ENCODE results near the gene ADGRG2. TPM values are rescaled to one million over a fixed set of nuclear protein-coding genes. Genes with fewer than 3 reads are reported as not detected.

Gene ADGRG2
- total RNA-seq, 2 experiments from 2014 or later = not detected

DNA sequence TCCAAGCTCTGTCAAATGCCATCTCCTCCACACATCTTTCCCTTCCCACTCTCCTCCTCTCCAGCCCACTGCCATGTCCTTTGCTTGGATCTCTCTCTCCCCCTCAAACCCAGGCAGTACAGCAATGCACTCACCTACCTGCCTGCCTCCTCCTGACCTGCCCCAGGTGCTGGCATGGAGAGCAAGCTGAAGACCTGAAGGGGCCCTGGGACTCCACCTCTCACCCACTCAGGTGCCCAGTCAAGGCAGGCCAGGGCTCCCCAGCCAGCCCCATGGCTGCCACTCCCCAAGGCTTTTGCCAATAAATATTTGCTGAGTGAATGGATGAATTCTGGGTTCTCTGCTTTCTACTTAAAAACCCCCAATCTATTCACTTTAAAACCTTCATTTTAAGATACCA lies 125.7 kb downstream of the ADGRG2 start:
- H3K4me1 ChIP-seq (ENCODE audit: insufficient read depth, low read length, poor library complexity, severe bottlenecking) = no peaks in the 10 kb centered on the region
- TF ChIP-seq, protein P1, sequence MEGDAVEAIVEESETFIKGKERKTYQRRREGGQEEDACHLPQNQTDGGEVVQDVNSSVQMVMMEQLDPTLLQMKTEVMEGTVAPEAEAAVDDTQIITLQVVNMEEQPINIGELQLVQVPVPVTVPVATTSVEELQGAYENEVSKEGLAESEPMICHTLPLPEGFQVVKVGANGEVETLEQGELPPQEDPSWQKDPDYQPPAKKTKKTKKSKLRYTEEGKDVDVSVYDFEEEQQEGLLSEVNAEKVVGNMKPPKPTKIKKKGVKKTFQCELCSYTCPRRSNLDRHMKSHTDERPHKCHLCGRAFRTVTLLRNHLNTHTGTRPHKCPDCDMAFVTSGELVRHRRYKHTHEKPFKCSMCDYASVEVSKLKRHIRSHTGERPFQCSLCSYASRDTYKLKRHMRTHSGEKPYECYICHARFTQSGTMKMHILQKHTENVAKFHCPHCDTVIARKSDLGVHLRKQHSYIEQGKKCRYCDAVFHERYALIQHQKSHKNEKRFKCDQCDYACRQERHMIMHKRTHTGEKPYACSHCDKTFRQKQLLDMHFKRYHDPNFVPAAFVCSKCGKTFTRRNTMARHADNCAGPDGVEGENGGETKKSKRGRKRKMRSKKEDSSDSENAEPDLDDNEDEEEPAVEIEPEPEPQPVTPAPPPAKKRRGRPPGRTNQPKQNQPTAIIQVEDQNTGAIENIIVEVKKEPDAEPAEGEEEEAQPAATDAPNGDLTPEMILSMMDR (conservative IDR thresholded peaks at IDR 0.05; ENCODE audit: low read length) = no peak
- no peak for TF ChIP-seq EZH2phosphoT487 (IDR thresholded peaks at IDR 0.05; ENCODE audit: borderline replicate concordance, low read depth, low read length)
- intact Hi-C loops (cut with micrococcal nuclease; ENCODE audit: unreplicated experiment) = no loop called here
- no peak overlapping the region for H3K27ac ChIP-seq (ENCODE audit: low read depth, low read length, poor library complexity, severe bottlenecking)
- ChIA-PET POLR2A (no interaction called here), CTCF (ENCODE audit: unreplicated experiment) (no interaction called here)
- no peak overlapping the region for H3K4me3 ChIP-seq (ENCODE audit: low read depth, low read length, poor library complexity, severe bottlenecking)
- no peak for DNase-seq (ENCODE audit: low spot score)
- no peaks in the 10 kb centered on the region for H4K20me1 ChIP-seq (ENCODE audit: insufficient read depth, low read length)
- no peaks in the 10 kb centered on the region for H3K9me3 ChIP-seq (ENCODE audit: low read length)
- no peaks in the 10 kb centered on the region for H3K79me2 ChIP-seq (ENCODE audit: insufficient read depth, low read depth, low read length)
- no TSS peak for BruUV-seq (replicated peaks)
- no peak overlapping the region for H3K4me2 ChIP-seq (ENCODE audit: low read length)
- no peaks in the 10 kb centered on the region for H3K9me2 ChIP-seq (ENCODE audit: insufficient read depth, low read length)
- no peak overlapping the region for H2AFZ ChIP-seq (ENCODE audit: low read length)
- no peaks in the 10 kb centered on the region for H3K36me3 ChIP-seq (ENCODE audit: insufficient read depth, low read length)

DNA sequence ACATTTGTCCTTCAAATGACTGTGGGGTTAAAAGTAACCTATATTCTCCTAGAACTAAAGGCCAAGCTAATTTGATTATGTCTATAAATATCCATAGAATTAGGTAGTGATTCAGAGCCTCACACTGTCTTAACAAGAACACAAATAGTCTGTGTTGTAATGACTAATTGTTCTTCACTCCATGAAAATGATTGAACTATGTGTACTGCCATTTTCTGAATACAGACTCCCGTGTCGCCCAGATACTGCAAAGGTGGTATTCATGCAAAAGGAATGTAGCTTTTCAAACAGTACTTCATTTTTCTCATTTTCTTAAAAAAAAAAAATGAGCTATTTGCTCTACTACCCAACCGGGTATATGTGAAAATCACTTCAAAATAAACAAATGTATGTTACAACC lies 127.0 kb downstream of the ADGRG2 start:
- ChIA-PET CTCF (ENCODE audit: unreplicated experiment) (no interaction called here), POLR2A (interaction anchor here (0.6 to 1.2 kb wide), 3 partner anchors 10 to 1082 kb away, joined by 3 to 7 read pairs (median 3); no protein-coding TSS in a partner anchor)
- no peak overlapping the region for H2AFZ ChIP-seq (ENCODE audit: low read length)

DNA sequence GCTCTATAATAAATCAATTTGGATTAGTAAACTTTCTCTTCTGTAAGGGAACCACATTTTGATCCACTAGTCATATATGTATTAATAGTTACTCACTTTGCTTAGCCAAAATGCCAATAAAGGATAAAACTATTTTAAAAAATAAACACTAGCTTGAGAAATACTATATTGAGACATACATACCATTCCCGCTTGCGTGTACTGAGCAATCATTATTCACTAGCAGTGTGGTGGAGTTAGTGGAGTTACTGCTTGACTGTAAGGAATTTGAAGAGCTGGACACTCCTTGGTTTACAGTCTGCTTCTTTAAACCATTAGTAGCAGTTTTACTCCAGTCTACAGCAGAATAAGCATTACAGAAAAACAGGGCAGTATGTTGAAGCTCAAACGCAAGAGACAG lies 127.6 kb downstream of the ADGRG2 start:
- Histone ChIP-seq H3K9me2 (ENCODE audit: insufficient read depth, low read length) (no peaks in the 10 kb centered on the region), H3K4me3 (ENCODE audit: low read depth, low read length, poor library complexity, severe bottlenecking) (no peak overlapping the region), H3K4me1 (ENCODE audit: insufficient read depth, low read length, poor library complexity, severe bottlenecking) (no peaks in the 10 kb centered on the region), H3K27ac (ENCODE audit: low read depth, low read length, poor library complexity, severe bottlenecking) (no peak overlapping the region), H3K9me3 (ENCODE audit: low read length) (no peaks in the 10 kb centered on the region), H3K4me2 (ENCODE audit: low read length) (no peak overlapping the region), H3K79me2 (ENCODE audit: insufficient read depth, low read depth, low read length) (no peaks in the 10 kb centered on the region), H2AFZ (ENCODE audit: low read length) (no peak overlapping the region), H3K36me3 (ENCODE audit: insufficient read depth, low read length) (no peaks in the 10 kb centered on the region), H4K20me1 (ENCODE audit: insufficient read depth, low read length) (no peaks in the 10 kb centered on the region)
- ChIA-PET CTCF (ENCODE audit: unreplicated experiment) (no interaction called here), POLR2A (interaction anchor here (0.9 to 1.2 kb wide), 2 partner anchors 9 to 106 kb away, joined by 3 to 7 read pairs; no protein-coding TSS in a partner anchor)
- no TSS peak for BruUV-seq (replicated peaks)
- intact Hi-C loops (cut with micrococcal nuclease; ENCODE audit: unreplicated experiment) = no loop called here
- TF ChIP-seq EZH2phosphoT487 (IDR thresholded peaks at IDR 0.05; ENCODE audit: borderline replicate concordance, low read depth, low read length) = no peak
- TF ChIP-seq, protein P1 (conservative IDR thresholded peaks at IDR 0.05; ENCODE audit: low read length) = no peak
- no peak for DNase-seq (ENCODE audit: low spot score)

More for the DNA sequence above, 127.0 kb downstream of the ADGRG2 start:
- no peaks in the 10 kb centered on the region for H3K9me2 ChIP-seq (ENCODE audit: insufficient read depth, low read length)
- H3K27ac ChIP-seq (ENCODE audit: low read depth, low read length, poor library complexity, severe bottlenecking) = no peak overlapping the region
- no peaks in the 10 kb centered on the region for H3K79me2 ChIP-seq (ENCODE audit: insufficient read depth, low read depth, low read length)
- no TSS peak for BruUV-seq (replicated peaks)
- no peak for DNase-seq (ENCODE audit: low spot score)
- no peaks in the 10 kb centered on the region for H3K4me1 ChIP-seq (ENCODE audit: insufficient read depth, low read length, poor library complexity, severe bottlenecking)
- intact Hi-C loops (cut with micrococcal nuclease; ENCODE audit: unreplicated experiment) = no loop called here
- H3K4me2 ChIP-seq (ENCODE audit: low read length) = no peak overlapping the region
- H3K4me3 ChIP-seq (ENCODE audit: low read depth, low read length, poor library complexity, severe bottlenecking) = no peak overlapping the region
- no peak for TF ChIP-seq EZH2phosphoT487 (IDR thresholded peaks at IDR 0.05; ENCODE audit: borderline replicate concordance, low read depth, low read length)
- H4K20me1 ChIP-seq (ENCODE audit: insufficient read depth, low read length) = no peaks in the 10 kb centered on the region
- no peaks in the 10 kb centered on the region for H3K36me3 ChIP-seq (ENCODE audit: insufficient read depth, low read length)
- no peaks in the 10 kb centered on the region for H3K9me3 ChIP-seq (ENCODE audit: low read length)

All from OCI-LY7 (cell line).